SK-N-SH treated with all-trans-retinoic acid at 6 μM for 48 hours (cell line): Measurements from ENCODE around the gene EXOSC9.

ENCODE experiments used
- ATAC-seq: fragments of 200-7000 bp; cut with Tn5 transposase; 3 replicates; pipeline ENCODE4 v1.9.1; 2020; ENCODE audit warnings: mild to moderate bottlenecking, moderate library complexity
- ARNTL ChIP-seq: fragments of 450-650 bp; formaldehyde crosslinking; IDR thresholded peaks from 2 replicates; pipeline ENCODE4 v1.5.0; 2020; ENCODE audit warnings: low read depth, mild to moderate bottlenecking, moderate library complexity, borderline replicate concordance
- BACH2 ChIP-seq: fragments of 250-450 bp; sonication (Bioruptor Pico); IDR thresholded peaks from 2 replicates; pipeline ENCODE4 v1.9.0; 2021; ENCODE audit warnings: mild to moderate bottlenecking, borderline replicate concordance
- CREB5 ChIP-seq: fragments of 250-450 bp; sonication (Bioruptor Pico); IDR thresholded peaks from 2 replicates; pipeline ENCODE4 v1.5.1; 2020; ENCODE audit warnings: low read depth, mild to moderate bottlenecking, moderate library complexity
- CSDC2 ChIP-seq: fragments of 250-450 bp; sonication (Bioruptor Pico); IDR thresholded peaks from 2 replicates; pipeline ENCODE4 v1.5.0; 2020; ENCODE audit warnings: mild to moderate bottlenecking, moderate library complexity
- ISL1 ChIP-seq: fragments of 250-450 bp; sonication (Bioruptor Pico); IDR thresholded peaks from 2 replicates; pipeline ENCODE4 v2.1.2; 2022; ENCODE audit warnings: mild to moderate bottlenecking, moderate library complexity
- PATZ1 ChIP-seq: fragments of 250-450 bp; sonication (Bioruptor Pico); IDR thresholded peaks from 2 replicates; pipeline ENCODE4 v1.8.0; 2020; ENCODE audit warnings: mild to moderate bottlenecking, moderate library complexity, borderline replicate concordance
- POU6F1 ChIP-seq: fragments of 250-450 bp; sonication (Bioruptor Pico); IDR thresholded peaks from 2 replicates; pipeline ENCODE4 v1.8.0; 2021; ENCODE audit warnings: low read depth, mild to moderate bottlenecking, moderate library complexity, borderline replicate concordance
- PPARA ChIP-seq: fragments of 250-450 bp; sonication (Bioruptor Pico); IDR thresholded peaks from 2 replicates; pipeline ENCODE4 v1.5.0; 2020; ENCODE audit warnings: mild to moderate bottlenecking, borderline replicate concordance
- TCF4 ChIP-seq: fragments of 250-450 bp; sonication (Bioruptor Pico); IDR thresholded peaks from 2 replicates; pipeline ENCODE4 v1.8.0; 2021; ENCODE audit warnings: mild to moderate bottlenecking, moderate library complexity, borderline replicate concordance
- TOX ChIP-seq: fragments of 250-450 bp; sonication (Bioruptor Pico); IDR thresholded peaks from 2 replicates; pipeline ENCODE4 v1.8.0; 2021; ENCODE audit warnings: mild to moderate bottlenecking, moderate library complexity, borderline replicate concordance
- TSHZ2 ChIP-seq: fragments of 250-450 bp; sonication (Bioruptor Pico); IDR thresholded peaks from 2 replicates; pipeline ENCODE4 v1.5.0; 2020; ENCODE audit warnings: mild to moderate bottlenecking, moderate library complexity
- ZC3H10 ChIP-seq: fragments of 250-450 bp; sonication (Bioruptor Pico); IDR thresholded peaks from 2 replicates; pipeline ENCODE4 v1.5.1; 2021; ENCODE audit warnings: mild to moderate bottlenecking, moderate library complexity
- ZFP3 ChIP-seq: fragments of 250-450 bp; sonication (Bioruptor Pico); IDR thresholded peaks from 2 replicates; pipeline ENCODE4 v1.5.0; 2020; ENCODE audit warnings: mild to moderate bottlenecking, moderate library complexity
- ZFP30 ChIP-seq: fragments of 450-650 bp; formaldehyde crosslinking; IDR thresholded peaks from 2 replicates; pipeline ENCODE4 v1.5.0; 2022; ENCODE audit warnings: mild to moderate bottlenecking, moderate library complexity
- ZNF565 ChIP-seq: fragments of 450-650 bp; formaldehyde crosslinking; conservative IDR thresholded peaks from 2 replicates; pipeline ENCODE4 v1.5.0; 2020; ENCODE audit warnings: low read depth, mild to moderate bottlenecking, moderate library complexity
- ZNF70 ChIP-seq: fragments of 450-650 bp; formaldehyde crosslinking; IDR thresholded peaks from 2 replicates; pipeline ENCODE4 v1.5.0; 2020; ENCODE audit warnings: mild to moderate bottlenecking, moderate library complexity

EXOSC9 gene

GRCh38 chr4:121818215-121818614 is 17.1 kb downstream of the EXOSC9 start (continued):
- TF ChIP-seq POU6F1 (CRISPR knock-in tag) (no peak), ARNTL (CRISPR knock-in tag) (no peak), ZFP3 (CRISPR knock-in tag) (no peak), ZFP30 (no peak), TOX (no peak)

GRCh38 chr4:121819216-121819965 is 18.3 kb downstream of the EXOSC9 start:
- peak; percentile 33; the same call in 1 of the 2 replicates for TF ChIP-seq ISL1 (CRISPR knock-in tag)
- no peak for TF ChIP-seq PPARA (CRISPR knock-in tag)
- ATAC-seq: no peak

GRCh38 chr4:121822047-121822446 is 20.9 kb downstream of the EXOSC9 start:
- TF ChIP-seq TOX (no peak), BACH2 (CRISPR knock-in tag) (no peak), ISL1 (CRISPR knock-in tag) (no peak), ARNTL (CRISPR knock-in tag) (no peak), ZC3H10 (no peak), ZNF565 (CRISPR knock-in tag) (no peak), ZFP30 (no peak), PATZ1 (CRISPR knock-in tag) (no peak), TCF4 (no peak), ZNF70 (CRISPR knock-in tag) (no peak), CSDC2 (CRISPR knock-in tag) (no peak), CREB5 (CRISPR knock-in tag) (no peak), POU6F1 (CRISPR knock-in tag) (no peak), ZFP3 (CRISPR knock-in tag) (no peak)
- no peak for ATAC-seq

- peak; percentile 66 for ATAC-seq
Observed at GRCh38 chr4:121822796-121823504, 21.8 kb downstream of the EXOSC9 start.

More at GRCh38 chr4:121822796-121823504, 21.8 kb downstream of the EXOSC9 start:
- TF ChIP-seq TCF4: no peak
- no peak for TF ChIP-seq TSHZ2 (CRISPR knock-in tag)
- 0 out of 2 replicates have a peak, but pooled peaks have one; percentile 41 for TF ChIP-seq ZFP3 (CRISPR knock-in tag)
